NCI-H2196 treated with DMSO at 0.1 percent for 48 hours (cell line): Measurements from ENCODE around the gene KARS1.

Experiments
- DNase-seq: peaks from one replicate; lab custom pipeline; 2025; ENCODE audit not compliant: unreplicated experiment; lab: John Stamatoyannopoulos, UW

KARS1 gene

DNA sequence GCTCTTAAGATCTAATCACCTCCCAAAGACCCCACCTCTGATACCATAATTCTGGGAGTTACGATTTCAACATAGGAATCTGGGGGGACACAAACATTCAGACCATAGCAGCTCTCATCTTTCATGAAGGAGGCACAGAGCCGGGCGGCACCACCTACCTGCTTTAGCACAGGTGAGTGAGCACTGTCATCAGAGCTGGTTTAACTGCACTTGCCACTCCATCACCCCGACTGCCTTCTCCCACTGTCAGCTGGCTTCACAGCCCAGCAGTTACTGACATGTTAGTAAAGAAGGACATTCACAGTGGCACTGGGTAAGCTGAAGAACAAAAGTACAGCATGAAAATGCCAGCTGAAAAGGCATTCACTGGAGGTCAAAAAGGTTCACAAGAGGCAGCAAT, 58.7 kb downstream of the KARS1 start:
- DNase-seq = no peak

DNA sequence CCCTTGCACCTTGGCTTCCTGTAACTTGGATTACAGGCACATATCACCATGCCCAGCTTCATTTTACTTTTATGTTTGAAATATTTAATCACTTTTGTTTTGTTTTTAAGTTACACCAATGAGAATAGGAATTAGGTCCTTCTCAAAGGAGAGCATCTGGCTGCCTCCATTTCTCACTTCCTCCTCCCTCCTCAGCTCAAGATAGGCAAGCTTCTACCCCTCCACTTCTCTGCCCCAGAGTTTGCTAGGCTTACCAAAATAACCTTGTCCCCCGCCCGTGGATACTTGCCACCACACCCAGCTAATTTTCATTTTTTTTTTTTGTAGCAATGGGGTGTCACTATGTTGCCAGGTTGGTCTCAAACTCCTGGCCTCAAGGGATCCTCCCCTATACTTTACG, 63.4 kb downstream of the KARS1 start:
- DNase-seq = no peak

DNA sequence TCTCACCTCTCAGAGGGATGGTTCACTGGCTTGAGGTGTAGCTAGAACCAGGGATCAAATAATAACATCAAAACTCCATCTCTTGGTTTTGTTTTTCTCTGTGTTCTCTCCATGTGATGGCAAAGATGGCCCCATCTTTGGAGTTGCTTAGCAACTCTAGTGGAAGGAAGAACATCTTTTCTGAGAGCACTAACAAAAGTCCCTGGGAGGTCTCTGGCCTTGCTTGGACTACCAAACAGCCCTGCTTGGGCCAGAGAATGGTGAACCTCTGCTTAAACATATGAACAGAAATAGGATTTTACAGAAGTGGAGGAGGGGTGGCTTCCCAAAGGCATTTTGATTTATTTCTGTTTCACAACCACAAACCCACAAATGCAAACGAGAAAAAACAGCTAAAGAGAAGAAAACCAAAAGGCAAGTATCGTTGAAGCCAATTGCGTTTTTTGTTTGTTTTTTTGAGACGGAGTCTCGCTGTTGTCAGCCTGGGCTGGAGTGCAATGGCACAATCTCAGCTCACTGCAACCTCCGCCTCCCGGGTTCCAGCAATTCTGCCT, 68.1 kb downstream of the KARS1 start:
- DNase-seq = no peak

DNA sequence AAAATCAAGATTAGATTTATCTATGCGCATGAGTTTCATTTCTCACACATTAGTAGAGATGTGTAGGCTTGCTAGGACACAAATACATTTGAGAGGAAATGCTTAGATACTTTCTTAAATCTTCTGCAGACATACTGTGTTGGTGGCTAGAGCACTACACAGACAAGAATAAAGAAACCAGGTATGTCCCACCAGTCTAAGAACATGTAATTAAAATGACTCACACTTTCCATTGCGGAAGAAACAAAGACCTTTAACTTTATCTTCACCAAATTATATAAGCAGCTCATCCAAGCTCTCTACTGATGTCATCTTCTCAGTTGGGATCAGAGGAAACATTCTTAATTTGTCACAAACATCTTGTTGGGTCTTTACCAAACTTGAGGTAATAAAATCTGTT, 68.7 kb downstream of the KARS1 start:
- DNase-seq = no peak

DNA sequence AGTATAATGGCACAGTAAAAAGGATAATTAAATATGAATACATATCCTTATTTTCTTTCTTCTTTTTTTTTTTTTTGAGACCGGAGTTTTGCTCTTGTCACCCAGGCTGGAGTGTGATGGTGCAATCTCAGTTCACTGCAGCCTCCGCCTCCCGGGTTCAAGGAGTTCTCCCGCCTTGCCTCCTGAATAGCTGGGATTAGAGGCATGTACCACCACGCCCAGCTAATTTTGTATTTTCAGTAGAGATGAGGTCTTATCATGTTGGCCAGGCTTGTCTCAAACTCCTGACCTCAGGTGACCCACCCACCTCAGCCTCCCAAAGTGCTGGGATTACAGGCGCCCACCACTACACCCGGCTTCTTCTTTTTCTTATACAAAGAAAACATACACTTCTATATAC, 69.3 kb downstream of the KARS1 start:
- no peak for DNase-seq
